ENCODE measurements around the gene IGF2BP2.
"Not testable (repeated sequence)": the region's sequence is repeated elsewhere in the genome, so short reads cannot be mapped to it uniquely, and the experiment has no call there.

Gene IGF2BP2

GRCh38 chr3:185797993-185798830, 26.6 kb downstream of the IGF2BP2 start:
- DNase-seq (ENCODE audit: low read depth) = no peak

- no peak for DNase-seq (ENCODE audit: low read depth)
Observed at GRCh38 chr3:185797108-185797881, 27.5 kb downstream of the IGF2BP2 start.

GRCh38 chr3:185796431-185797107, 28.3 kb downstream of the IGF2BP2 start:
- no peak for DNase-seq (ENCODE audit: low read depth)

- DNase-seq (ENCODE audit: low read depth) = no peak
Observed at GRCh38 chr3:185793381-185793780, 31.5 kb downstream of the IGF2BP2 start.

GRCh38 chr3:185792955-185793354, 31.9 kb downstream of the IGF2BP2 start:
- DNase-seq (ENCODE audit: low read depth) = no peak

- DNase-seq (ENCODE audit: low read depth) = no peak
Observed at GRCh38 chr3:185789891-185790830, 34.7 kb downstream of the IGF2BP2 start.

- DNase-seq (ENCODE audit: low read depth) = no peak
Observed at GRCh38 chr3:185789134-185789533, 35.7 kb downstream of the IGF2BP2 start.

GRCh38 chr3:185788292-185788691, 36.5 kb downstream of the IGF2BP2 start:
- no peak for DNase-seq (ENCODE audit: low read depth)

- no peak for DNase-seq (ENCODE audit: low read depth)
Observed at GRCh38 chr3:185786956-185787877, 37.6 kb downstream of the IGF2BP2 start.

- not testable (repeated sequence) for DNase-seq (ENCODE audit: low read depth)
Observed at GRCh38 chr3:185786258-185786657, 38.6 kb downstream of the IGF2BP2 start.

- DNase-seq (ENCODE audit: low read depth) = no peak
Observed at GRCh38 chr3:185784317-185784716, 40.5 kb downstream of the IGF2BP2 start.

GRCh38 chr3:185781759-185782158, 43.1 kb downstream of the IGF2BP2 start:
- no peak for DNase-seq (ENCODE audit: low read depth)

GRCh38 chr3:185779461-185779860, 45.4 kb downstream of the IGF2BP2 start:
- DNase-seq (ENCODE audit: low read depth) = no peak

GRCh38 chr3:185778821-185779220, 46.0 kb downstream of the IGF2BP2 start:
- no peak for DNase-seq (ENCODE audit: low read depth)

- DNase-seq (ENCODE audit: low read depth) = no peak
Observed at GRCh38 chr3:185778094-185778493, 46.7 kb downstream of the IGF2BP2 start.

GRCh38 chr3:185770109-185770508, 54.7 kb downstream of the IGF2BP2 start:
- DNase-seq (ENCODE audit: low read depth) = no peak

- peak; percentile 51 for DNase-seq (ENCODE audit: low read depth)
Observed at GRCh38 chr3:185768578-185768982, 56.3 kb downstream of the IGF2BP2 start.

GRCh38 chr3:185767002-185767688, 57.7 kb downstream of the IGF2BP2 start:
- no peak for DNase-seq (ENCODE audit: low read depth)

GRCh38 chr3:185766329-185767001, 58.4 kb downstream of the IGF2BP2 start:
- no peak for DNase-seq (ENCODE audit: low read depth)

Data from fibroblast of the conjunctiva (primary cell).